Measurements from ENCODE around the gene ATAD3A.

GRCh38 chr1:1545946-1546737 lies 34.2 kb downstream of the ATAD3A start:
- no peak for TF ChIP-seq ZNF274 (IDR thresholded peaks at IDR 0.05; ENCODE audit: low read depth, low read length)
- no peak for TF ChIP-seq YY1 (IDR thresholded peaks at IDR 0.05; ENCODE audit: insufficient read depth, insufficient read length)

All from NT2/D1 (cell line).